ENCODE measurements around the gene USP13. TPM values are rescaled to one million over a fixed set of nuclear protein-coding genes. Genes with fewer than 3 reads are reported as not detected.

The USP13 gene
- total RNA-seq, 1 donor from 2014 or later = 11.0 TPM

- POLR2A ChIA-PET = no interaction called here
- no peak overlapping the region for H3K4me3 Mint-ChIP-seq
- no peaks in the 10 kb centered on the region for H3K27me3 Mint-ChIP-seq
- H3K9me3 Mint-ChIP-seq = no peaks in the 10 kb centered on the region
- peaks cover 3% of the 10 kb centered on the region for H3K4me1 Mint-ChIP-seq
- H3K27ac Mint-ChIP-seq = no peak overlapping the region
- intact Hi-C loops (cut with micrococcal nuclease) = no loop called here
- no peak for ATAC-seq (ENCODE audit: low read depth)
- no peak for DNase-seq
- H3K36me3 Mint-ChIP-seq (ENCODE audit: low read depth) = peaks cover 29% of the 10 kb centered on the region
- CTCF ChIA-PET = no interaction called here
- TF ChIP-seq CTCF (IDR thresholded peaks at IDR 0.05) = no peak
Observed at GRCh38 chr3:179730506-179730905, 77.7 kb downstream of the USP13 start.

DNA sequence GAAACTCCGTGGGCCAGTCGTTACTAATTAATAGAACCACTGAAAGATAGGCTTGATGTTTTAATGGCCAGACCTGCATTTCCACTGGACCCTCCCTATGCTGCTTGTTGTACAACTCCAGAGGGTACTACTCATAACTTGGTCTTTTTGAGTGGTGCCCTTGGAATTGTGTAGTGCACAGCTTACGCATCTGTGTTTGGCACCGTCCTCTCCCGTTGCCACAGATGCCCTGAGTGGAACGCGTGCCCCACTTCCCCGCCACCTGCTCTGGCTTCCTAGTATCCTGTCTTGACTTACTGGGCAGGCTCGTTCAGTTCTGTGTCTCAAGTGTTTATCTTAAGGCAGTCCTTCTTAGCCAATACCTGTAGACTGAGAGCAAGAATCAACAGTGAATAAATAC is 78.7 kb downstream of the USP13 start:
- POLR2A ChIA-PET = no interaction called here
- TF ChIP-seq CTCF (IDR thresholded peaks at IDR 0.05) = no peak

GRCh38 chr3:179732661-179733348 is 80.0 kb downstream of the USP13 start:
- DNase-seq (no peak), ATAC-seq (ENCODE audit: low read depth) (no peak)
- Mint-ChIP-seq H3K4me1 (no peaks in the 10 kb centered on the region), H3K36me3 (ENCODE audit: low read depth) (peaks cover 34% of the 10 kb centered on the region), H3K27me3 (no peaks in the 10 kb centered on the region), H3K4me3 (no peak overlapping the region), H3K9me3 (no peaks in the 10 kb centered on the region), H3K27ac (no peak overlapping the region)
- CTCF ChIA-PET = no interaction called here
- intact Hi-C loops (cut with micrococcal nuclease) = no loop called here
- TF ChIP-seq CTCF (IDR thresholded peaks at IDR 0.05) = no peak
- POLR2A ChIA-PET = no interaction called here

More for the DNA sequence above, 78.7 kb downstream of the USP13 start:
- Mint-ChIP-seq H3K4me3 (no peak overlapping the region), H3K4me1 (no peaks in the 10 kb centered on the region), H3K9me3 (no peaks in the 10 kb centered on the region), H3K27ac (no peak overlapping the region), H3K36me3 (ENCODE audit: low read depth) (peaks cover 31% of the 10 kb centered on the region), H3K27me3 (no peaks in the 10 kb centered on the region)
- intact Hi-C loops (cut with micrococcal nuclease) = no loop called here
- DNase-seq (no peak), ATAC-seq (ENCODE audit: low read depth) (no peak)
- CTCF ChIA-PET = no interaction called here

DNA sequence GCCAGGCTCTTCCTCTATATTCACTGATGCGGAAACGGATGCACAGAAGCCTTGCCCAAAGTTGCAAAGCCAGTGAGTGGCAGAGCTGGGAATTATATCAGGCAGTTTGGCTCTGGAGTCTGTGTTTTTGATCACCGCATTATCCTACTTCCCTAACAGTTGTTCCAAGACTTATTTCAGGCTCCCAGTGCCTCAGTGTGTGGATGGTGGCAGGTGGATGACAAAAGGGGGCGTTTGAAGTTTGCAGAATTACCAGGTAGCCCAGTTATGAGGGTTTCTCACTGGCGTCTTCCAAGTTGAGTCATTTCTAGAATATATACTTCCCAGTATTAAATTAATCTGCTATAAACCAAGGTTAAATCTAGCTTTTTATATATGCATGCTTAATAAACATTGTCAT is 81.0 kb downstream of the USP13 start:
- ATAC-seq (ENCODE audit: low read depth) = no peak
- ChIA-PET CTCF (no interaction called here), POLR2A (no interaction called here)
- Mint-ChIP-seq H3K4me1 (no peaks in the 10 kb centered on the region), H3K4me3 (no peak overlapping the region), H3K27ac (no peak overlapping the region), H3K27me3 (no peaks in the 10 kb centered on the region), H3K36me3 (ENCODE audit: low read depth) (peaks cover 36% of the 10 kb centered on the region), H3K9me3 (no peaks in the 10 kb centered on the region)
- TF ChIP-seq CTCF (IDR thresholded peaks at IDR 0.05) = no peak
- intact Hi-C loops (cut with micrococcal nuclease) = no loop called here
- no peak for DNase-seq

DNA sequence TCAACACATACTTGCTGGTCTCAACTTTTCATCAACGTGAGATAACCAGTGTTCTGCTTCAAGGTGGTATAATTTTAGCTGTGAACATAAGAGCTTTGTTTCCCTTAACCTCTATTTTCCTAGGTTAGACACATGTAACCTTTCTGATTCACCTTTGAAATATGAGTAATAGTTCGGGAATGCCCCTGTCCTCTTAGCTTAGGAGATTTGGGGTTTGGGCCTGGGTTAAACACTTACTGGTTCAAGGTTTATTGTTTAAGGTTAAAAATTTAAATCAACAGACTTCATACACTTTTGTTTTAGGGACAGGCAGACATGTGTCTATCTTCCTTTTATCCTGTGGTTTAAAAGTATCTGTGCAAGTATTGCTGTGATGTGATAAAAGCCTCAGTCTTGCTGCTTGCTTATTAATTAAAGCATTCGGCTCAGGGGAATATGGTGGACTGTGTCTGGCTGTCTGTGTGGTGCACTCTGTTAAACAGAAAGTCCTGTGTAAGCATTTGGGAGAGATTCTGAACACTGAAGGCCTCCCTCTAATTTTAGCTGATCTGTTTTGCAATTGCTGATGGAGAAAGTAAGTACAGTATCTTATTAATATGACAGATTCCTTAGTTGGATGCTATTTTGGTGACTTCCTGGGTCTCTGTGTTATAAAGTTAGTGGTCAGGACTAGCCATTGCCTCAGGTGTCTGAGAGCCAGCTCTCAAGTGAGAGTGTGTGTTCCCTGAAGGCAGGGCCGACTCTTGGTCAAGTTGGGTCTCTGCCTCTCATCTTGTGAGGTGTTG is 81.8 kb downstream of the USP13 start:
- intact Hi-C loops (cut with micrococcal nuclease) = no loop called here
- CTCF ChIA-PET = no interaction called here
- peaks cover 36% of the 10 kb centered on the region for H3K36me3 Mint-ChIP-seq (ENCODE audit: low read depth)
- POLR2A ChIA-PET = no interaction called here
- no peaks in the 10 kb centered on the region for H3K4me1 Mint-ChIP-seq
- ATAC-seq (ENCODE audit: low read depth) (no peak), DNase-seq (no peak)
- H3K27ac Mint-ChIP-seq = no peak overlapping the region
- H3K9me3 Mint-ChIP-seq = no peaks in the 10 kb centered on the region
- no peak overlapping the region for H3K4me3 Mint-ChIP-seq
- no peak for TF ChIP-seq CTCF (IDR thresholded peaks at IDR 0.05)
- H3K27me3 Mint-ChIP-seq = no peaks in the 10 kb centered on the region
